Iris pigment epithelial cell (primary cell): ENCODE data around the gene DOHH.
A peak's percentile ranks its signal among the peaks of the same experiment; 100 is the strongest.

Experiments
- DNase-seq: peaks from one replicate; pipeline ENCODE4 v3.0.0-alpha.2; 2011; ENCODE audit warnings: low read depth

DOHH gene

GRCh38 chr19:3500429-3501101 is at the start of gene DOHH:
DOHH (minus strand) TSS chr19:3500674; CDS start chr19:3496814, 3,860 bp downstream.
- DNase-seq = peak; percentile 95

- no peak for DNase-seq
Measured at GRCh38 chr19:3549816-3550215, 49.3 kb upstream of the DOHH start.

- DNase-seq = no peak
Measured at GRCh38 chr19:3548606-3549005, 48.1 kb upstream of the DOHH start.

GRCh38 chr19:3547767-3548282 is 47.4 kb upstream of the DOHH start:
- DNase-seq = no peak

GRCh38 chr19:3547301-3547731 is 46.8 kb upstream of the DOHH start:
- no peak for DNase-seq

GRCh38 chr19:3546119-3546518 is 45.6 kb upstream of the DOHH start:
- DNase-seq = no peak

GRCh38 chr19:3545669-3546034 is 45.2 kb upstream of the DOHH start:
- DNase-seq = no peak

- DNase-seq = peak; percentile 19
Measured at GRCh38 chr19:3544742-3545668, 44.5 kb upstream of the DOHH start.

GRCh38 chr19:3544058-3544376 is 43.5 kb upstream of the DOHH start:
- DNase-seq = no peak

GRCh38 chr19:3543150-3544057 is 42.9 kb upstream of the DOHH start:
- no peak for DNase-seq

GRCh38 chr19:3539756-3540118 is 39.3 kb upstream of the DOHH start:
- no peak for DNase-seq

- DNase-seq = no peak
Measured at GRCh38 chr19:3538965-3539755, 38.7 kb upstream of the DOHH start, which contains the start of gene TEKTIP1. TEKTIP1 (plus strand) TSS chr19:3539174; CDS start chr19:3539178, 4 bp downstream.

- no peak for DNase-seq
Measured at GRCh38 chr19:3538258-3538929, 37.9 kb upstream of the DOHH start.

GRCh38 chr19:3537438-3538240 is 37.2 kb upstream of the DOHH start:
- no peak for DNase-seq

- DNase-seq = no peak
Measured at GRCh38 chr19:3537101-3537437, 36.6 kb upstream of the DOHH start.

GRCh38 chr19:3536429-3537100 is 36.1 kb upstream of the DOHH start:
- no peak for DNase-seq

- no peak for DNase-seq
Measured at GRCh38 chr19:3535981-3536380, 35.5 kb upstream of the DOHH start.

- DNase-seq = no peak
Measured at GRCh38 chr19:3535563-3535965, 35.1 kb upstream of the DOHH start.

- DNase-seq = no peak
Measured at GRCh38 chr19:3535235-3535535, 34.7 kb upstream of the DOHH start.
